Neuron (in vitro differentiated cells): ENCODE results near the gene HDAC9.

Experiments
- H2AFZ ChIP-seq: one replicate; pipeline ENCODE4 v1.6.1; 2013; ENCODE audit warnings: low read depth, mild to moderate bottlenecking, inconsistent platforms, low read length, moderate library complexity
- H3K27me3 ChIP-seq: one replicate; pipeline ENCODE4 v1.6.1; 2013; ENCODE audit warnings: low read length; ENCODE audit not compliant: insufficient read depth
- H3K36me3 ChIP-seq: one replicate; pipeline ENCODE4 v1.6.1; 2013; ENCODE audit warnings: low read length; ENCODE audit not compliant: insufficient read depth
- H3K4me1 ChIP-seq: one replicate; pipeline ENCODE4 v1.6.1; 2013; ENCODE audit warnings: low read length; ENCODE audit not compliant: insufficient read depth
- H3K4me3 ChIP-seq: 2 replicates; pipeline ENCODE4 v1.5.1; 2013; ENCODE audit warnings: mild to moderate bottlenecking, low read length, moderate library complexity
- H3K9me3 ChIP-seq: one replicate; pipeline ENCODE4 v1.6.1; 2013; ENCODE audit warnings: low read length

The HDAC9 gene

DNA sequence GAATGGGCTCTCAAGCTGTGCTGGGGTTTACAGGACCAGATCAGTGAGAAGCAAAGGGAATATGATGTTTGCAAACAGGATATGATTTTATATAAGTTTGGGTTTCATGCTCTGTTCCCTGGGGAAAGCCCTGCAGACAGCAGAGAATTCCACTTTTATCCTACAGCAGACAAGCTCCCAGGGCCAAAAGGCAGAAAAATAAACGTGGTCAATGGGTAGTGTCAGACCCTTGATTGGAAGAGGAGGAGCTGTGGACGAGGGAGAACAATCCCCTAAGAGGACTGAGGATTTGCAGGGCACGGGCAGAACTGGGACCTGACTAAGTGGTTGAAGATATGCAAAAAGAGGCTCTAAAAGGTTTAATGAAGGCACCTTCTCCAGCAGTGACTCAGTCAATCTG, 275.3 kb downstream of the HDAC9 start:
- H3K4me1 ChIP-seq = peaks cover 6% of the 10 kb centered on the region
- H3K9me3 ChIP-seq = no peaks in the 10 kb centered on the region
- H3K4me3 ChIP-seq = no peak overlapping the region
- H3K27me3 ChIP-seq = no peaks in the 10 kb centered on the region
- H2AFZ ChIP-seq = no peak overlapping the region
- H3K36me3 ChIP-seq = no peaks in the 10 kb centered on the region

DNA sequence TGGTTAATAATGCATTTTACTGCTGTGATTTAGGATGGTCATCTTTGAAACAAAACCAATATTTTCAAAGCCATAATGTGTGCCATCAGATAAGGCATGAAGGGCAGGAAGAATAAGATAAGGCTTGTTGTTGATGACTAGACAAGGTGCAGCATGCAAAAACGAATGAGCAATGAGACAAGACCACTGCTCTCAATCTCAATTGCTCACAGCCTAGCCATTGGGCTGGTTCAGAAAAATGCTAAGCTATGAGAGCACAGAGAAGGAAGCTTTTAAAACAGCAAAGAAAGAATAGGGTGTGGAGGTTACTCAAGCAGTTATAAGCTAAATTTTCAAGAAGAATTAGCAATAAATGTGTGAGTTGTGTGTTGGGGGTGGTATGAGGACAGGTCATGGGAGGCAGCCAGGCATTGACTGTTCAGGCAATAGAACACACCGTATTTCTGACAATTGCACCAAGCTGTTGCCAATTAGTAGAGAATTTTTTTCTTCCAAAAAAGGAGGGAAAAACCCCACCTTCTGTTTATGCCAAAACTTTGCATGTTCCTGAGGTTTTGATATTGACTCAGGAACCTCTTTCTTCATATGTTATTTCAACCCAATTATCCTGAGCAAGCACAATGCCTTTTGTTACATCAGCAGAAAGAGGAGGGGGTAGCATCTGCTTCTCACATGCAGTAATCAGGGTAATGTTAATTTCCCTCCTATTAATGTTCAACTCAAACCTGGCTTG, 276.5 kb downstream of the HDAC9 start:
- no peak overlapping the region for H2AFZ ChIP-seq
- no peak overlapping the region for H3K4me3 ChIP-seq
- H3K9me3 ChIP-seq = no peaks in the 10 kb centered on the region
- no peaks in the 10 kb centered on the region for H3K27me3 ChIP-seq
- H3K36me3 ChIP-seq = no peaks in the 10 kb centered on the region
- peaks cover 6% of the 10 kb centered on the region for H3K4me1 ChIP-seq

GRCh38 chr7:18772567-18772965, 277.0 kb downstream of the HDAC9 start:
- H2AFZ ChIP-seq = no peak overlapping the region
- H3K4me3 ChIP-seq = no peak overlapping the region
- H3K9me3 ChIP-seq = no peaks in the 10 kb centered on the region
- no peaks in the 10 kb centered on the region for H3K36me3 ChIP-seq
- no peaks in the 10 kb centered on the region for H3K27me3 ChIP-seq
- peaks cover 6% of the 10 kb centered on the region for H3K4me1 ChIP-seq

DNA sequence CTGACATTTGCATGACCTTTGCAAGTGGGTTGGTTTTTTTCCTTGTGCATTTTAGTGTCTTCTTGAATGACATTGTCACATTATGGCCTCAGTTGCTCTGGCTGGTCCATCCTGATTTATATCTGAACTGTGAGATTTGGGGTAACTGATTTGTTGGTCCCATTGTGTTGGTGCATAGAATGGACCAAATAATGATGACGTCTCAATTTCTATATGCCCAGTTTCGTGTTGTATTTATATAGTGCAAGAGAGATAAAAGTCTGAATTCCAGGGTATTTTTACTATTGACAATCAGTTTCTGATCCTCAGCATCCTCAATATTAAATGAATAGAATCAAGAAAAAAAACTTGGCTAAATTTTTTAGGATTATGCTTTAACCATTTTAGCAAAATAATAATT, 281.8 kb downstream of the HDAC9 start:
- Histone ChIP-seq H3K9me3 (no peaks in the 10 kb centered on the region), H3K4me3 (no peak overlapping the region), H2AFZ (no peak overlapping the region), H3K27me3 (no peaks in the 10 kb centered on the region), H3K4me1 (peaks cover 7% of the 10 kb centered on the region), H3K36me3 (no peaks in the 10 kb centered on the region)

GRCh38 chr7:18778594-18778993, 283.0 kb downstream of the HDAC9 start:
- H3K4me1 ChIP-seq = peaks cover 7% of the 10 kb centered on the region
- no peaks in the 10 kb centered on the region for H3K36me3 ChIP-seq
- no peak overlapping the region for H2AFZ ChIP-seq
- H3K9me3 ChIP-seq = no peaks in the 10 kb centered on the region
- H3K4me3 ChIP-seq = no peak overlapping the region
- no peaks in the 10 kb centered on the region for H3K27me3 ChIP-seq

- H2AFZ ChIP-seq = no peak overlapping the region
- H3K4me3 ChIP-seq = no peak overlapping the region
- H3K27me3 ChIP-seq = no peaks in the 10 kb centered on the region
- H3K4me1 ChIP-seq = peaks cover 7% of the 10 kb centered on the region
- no peaks in the 10 kb centered on the region for H3K36me3 ChIP-seq
- no peaks in the 10 kb centered on the region for H3K9me3 ChIP-seq
These were observed 284.7 kb downstream of the HDAC9 start for GRCh38 chr7:18780266-18780665.

GRCh38 chr7:18780938-18781337, 285.4 kb downstream of the HDAC9 start:
- no peak overlapping the region for H2AFZ ChIP-seq
- no peaks in the 10 kb centered on the region for H3K27me3 ChIP-seq

GRCh38 chr7:18786196-18786727, 290.7 kb downstream of the HDAC9 start:
- no peak overlapping the region for H2AFZ ChIP-seq
- no peaks in the 10 kb centered on the region for H3K27me3 ChIP-seq
- no peaks in the 10 kb centered on the region for H3K9me3 ChIP-seq
- H3K36me3 ChIP-seq = no peaks in the 10 kb centered on the region
- peaks cover 3% of the 10 kb centered on the region for H3K4me1 ChIP-seq
- no peak overlapping the region for H3K4me3 ChIP-seq

More at GRCh38 chr7:18780938-18781337, 285.4 kb downstream of the HDAC9 start:
- no peak overlapping the region for H3K4me3 ChIP-seq
- H3K36me3 ChIP-seq = no peaks in the 10 kb centered on the region
- peaks cover 7% of the 10 kb centered on the region for H3K4me1 ChIP-seq
- H3K9me3 ChIP-seq = no peaks in the 10 kb centered on the region

GRCh38 chr7:18786796-18787195, 291.2 kb downstream of the HDAC9 start:
- peaks cover 1% of the 10 kb centered on the region for H3K4me1 ChIP-seq
- no peak overlapping the region for H2AFZ ChIP-seq
- H3K36me3 ChIP-seq = no peaks in the 10 kb centered on the region
- H3K9me3 ChIP-seq = no peaks in the 10 kb centered on the region
- no peak overlapping the region for H3K4me3 ChIP-seq
- H3K27me3 ChIP-seq = no peaks in the 10 kb centered on the region

DNA sequence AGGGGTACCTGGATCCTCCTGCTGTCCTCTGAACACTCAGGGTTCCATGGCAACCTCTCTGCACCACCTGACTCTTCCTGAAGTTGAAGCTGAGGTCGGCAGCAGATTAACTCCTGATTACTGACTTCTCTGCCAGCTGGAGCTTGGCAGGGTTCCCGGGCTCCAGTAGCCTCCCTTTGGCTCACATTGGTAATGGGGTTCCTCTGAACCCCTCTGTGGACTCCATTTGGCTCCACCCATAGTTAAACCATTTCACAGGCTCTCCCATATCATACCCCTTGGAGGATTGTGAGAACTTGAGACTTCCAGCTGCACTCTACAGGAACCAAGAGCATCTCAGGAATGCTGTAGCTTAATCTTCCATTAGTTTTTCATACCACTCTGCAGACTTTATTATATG, 292.5 kb downstream of the HDAC9 start:
- no peak overlapping the region for H2AFZ ChIP-seq
- H3K27me3 ChIP-seq = no peaks in the 10 kb centered on the region
- H3K36me3 ChIP-seq = no peaks in the 10 kb centered on the region
- no peaks in the 10 kb centered on the region for H3K4me1 ChIP-seq
- H3K9me3 ChIP-seq = no peaks in the 10 kb centered on the region
- no peak overlapping the region for H3K4me3 ChIP-seq

DNA sequence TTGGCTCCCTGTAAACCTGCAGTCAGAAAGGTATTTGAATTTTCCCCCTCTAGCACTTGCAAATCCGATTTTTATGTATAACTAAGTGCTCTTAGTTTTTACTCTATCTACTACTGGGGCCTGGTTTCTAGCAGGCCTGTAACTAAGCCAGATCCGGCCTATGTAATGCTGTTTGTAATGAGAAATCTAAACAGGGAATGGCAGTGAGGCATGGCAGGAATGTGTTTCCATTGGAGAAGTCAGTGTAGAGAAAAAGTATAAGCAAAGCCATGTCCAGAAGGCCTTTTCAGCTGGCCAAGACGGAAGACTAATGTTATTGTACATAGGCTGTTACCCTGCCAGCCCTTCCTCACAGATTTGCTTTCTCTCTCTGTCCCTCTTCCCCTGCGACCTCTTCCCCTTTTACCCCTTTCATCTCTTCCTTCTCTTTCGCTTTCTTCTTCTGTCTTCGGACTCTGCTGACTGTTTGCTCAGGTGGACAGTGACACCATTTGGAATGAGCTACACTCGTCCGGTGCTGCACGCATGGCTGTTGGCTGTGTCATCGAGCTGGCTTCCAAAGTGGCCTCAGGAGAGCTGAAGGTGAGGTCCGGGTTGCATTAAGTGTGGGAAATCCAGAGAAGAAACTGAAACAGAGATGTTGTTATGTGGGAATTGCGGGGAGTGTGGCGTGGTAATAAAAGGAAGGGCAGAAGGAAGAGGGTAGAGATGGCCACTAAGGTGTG, 297.5 kb downstream of the HDAC9 start:
- Histone ChIP-seq H2AFZ (no peak overlapping the region), H3K36me3 (no peaks in the 10 kb centered on the region), H3K27me3 (no peaks in the 10 kb centered on the region), H3K4me3 (no peak overlapping the region), H3K4me1 (no peaks in the 10 kb centered on the region), H3K9me3 (no peaks in the 10 kb centered on the region)

DNA sequence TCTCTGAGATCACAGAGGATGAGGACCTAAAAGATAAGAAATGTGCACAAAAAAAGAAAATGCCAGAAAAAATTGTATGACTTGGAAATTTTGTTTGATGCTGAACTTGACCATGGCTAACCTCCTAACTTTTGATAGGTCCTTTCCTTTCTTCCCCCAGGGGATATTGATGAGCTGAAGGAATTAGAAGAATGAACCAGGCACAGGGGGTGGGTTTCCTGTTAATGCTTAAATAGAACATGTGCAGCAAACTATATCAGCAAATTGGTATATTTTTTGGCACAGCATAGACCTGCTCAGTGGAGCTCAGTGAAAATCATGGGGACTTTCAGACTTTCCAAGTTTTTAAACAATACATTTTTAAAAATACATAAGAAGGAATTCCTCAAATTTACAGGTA, 300.7 kb downstream of the HDAC9 start:
- no peaks in the 10 kb centered on the region for H3K4me1 ChIP-seq
- H3K4me3 ChIP-seq = no peak overlapping the region
- H3K27me3 ChIP-seq = no peaks in the 10 kb centered on the region
- H3K36me3 ChIP-seq = no peaks in the 10 kb centered on the region
- no peaks in the 10 kb centered on the region for H3K9me3 ChIP-seq
- no peak overlapping the region for H2AFZ ChIP-seq

- H3K27me3 ChIP-seq = no peaks in the 10 kb centered on the region
- H2AFZ ChIP-seq = no peak overlapping the region
- no peak overlapping the region for H3K4me3 ChIP-seq
- H3K9me3 ChIP-seq = no peaks in the 10 kb centered on the region
- H3K4me1 ChIP-seq = no peaks in the 10 kb centered on the region
- no peaks in the 10 kb centered on the region for H3K36me3 ChIP-seq
These were observed 302.7 kb downstream of the HDAC9 start for GRCh38 chr7:18798088-18798906.
